Measurements from ENCODE around the gene GLRA2. TPM values are rescaled to one million over a fixed set of nuclear protein-coding genes. Genes with fewer than 3 reads are reported as not detected.

Gene GLRA2
- total RNA-seq, 1 donor from 2014 or later, result 1.6 TPM

- H3K27ac Mint-ChIP-seq, result no peak overlapping the region
- H3K4me3 Mint-ChIP-seq, result no peak overlapping the region
- H3K36me3 Mint-ChIP-seq, result no peaks in the 10 kb centered on the region
- TF ChIP-seq, protein P1, sequence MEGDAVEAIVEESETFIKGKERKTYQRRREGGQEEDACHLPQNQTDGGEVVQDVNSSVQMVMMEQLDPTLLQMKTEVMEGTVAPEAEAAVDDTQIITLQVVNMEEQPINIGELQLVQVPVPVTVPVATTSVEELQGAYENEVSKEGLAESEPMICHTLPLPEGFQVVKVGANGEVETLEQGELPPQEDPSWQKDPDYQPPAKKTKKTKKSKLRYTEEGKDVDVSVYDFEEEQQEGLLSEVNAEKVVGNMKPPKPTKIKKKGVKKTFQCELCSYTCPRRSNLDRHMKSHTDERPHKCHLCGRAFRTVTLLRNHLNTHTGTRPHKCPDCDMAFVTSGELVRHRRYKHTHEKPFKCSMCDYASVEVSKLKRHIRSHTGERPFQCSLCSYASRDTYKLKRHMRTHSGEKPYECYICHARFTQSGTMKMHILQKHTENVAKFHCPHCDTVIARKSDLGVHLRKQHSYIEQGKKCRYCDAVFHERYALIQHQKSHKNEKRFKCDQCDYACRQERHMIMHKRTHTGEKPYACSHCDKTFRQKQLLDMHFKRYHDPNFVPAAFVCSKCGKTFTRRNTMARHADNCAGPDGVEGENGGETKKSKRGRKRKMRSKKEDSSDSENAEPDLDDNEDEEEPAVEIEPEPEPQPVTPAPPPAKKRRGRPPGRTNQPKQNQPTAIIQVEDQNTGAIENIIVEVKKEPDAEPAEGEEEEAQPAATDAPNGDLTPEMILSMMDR (conservative IDR thresholded peaks at IDR 0.05), result no peak
- H3K4me1 Mint-ChIP-seq (ENCODE audit: unreplicated experiment), result no peaks in the 10 kb centered on the region
- no peaks in the 10 kb centered on the region for H3K27me3 Mint-ChIP-seq
- peaks cover 6% of the 10 kb centered on the region for H3K9me3 Mint-ChIP-seq
- DNase-seq (ENCODE audit: extremely low spot score, unreplicated experiment), result no peak
Observed at GRCh38 chrX:14779580-14779979, 250.2 kb downstream of the GLRA2 start.

Measured in type B pancreatic cell (in vitro differentiated cells).